GM23338 (cell line): Measurements from ENCODE around the gene CPNE4. TPM values are rescaled to one million over a fixed set of nuclear protein-coding genes. Genes with fewer than 3 reads are reported as not detected.

Source experiments
- ATAC-seq: fragments of 200-7000 bp; cut with Tn5 transposase; 3 replicates; pipeline ENCODE4 v1.9.1; 2020
- DNase-seq: peaks from one replicate; pipeline ENCODE4 v3.0.0-alpha.2; 2015; ENCODE audit warnings: low spot score
- H2AFZ ChIP-seq: fragments of 200-600 bp; sonication (generic); 2 replicates; pipeline ENCODE4 v1.8.0; 2016; ENCODE audit warnings: antibody characterized with exemption, mild to moderate bottlenecking, moderate library complexity
- H3F3A ChIP-seq: fragments of 200-600 bp; sonication (generic); replicated peaks from 2 replicates; pipeline ENCODE4 v1.8.0; 2017; ENCODE audit warnings: antibody characterized with exemption, mixed run types, low read depth
- H3K27ac ChIP-seq: fragments of 200-600 bp; sonication (generic); 2 replicates; pipeline ENCODE4 v1.6.1; 2016; ENCODE audit warnings: low read depth
- H3K27me3 ChIP-seq: fragments of 200-600 bp; sonication (generic); 2 replicates; pipeline ENCODE4 v1.8.0; 2016; ENCODE audit warnings: mild to moderate bottlenecking, mixed run types, moderate library complexity; ENCODE audit not compliant: insufficient read depth
- H3K36me3 ChIP-seq: fragments of 200-600 bp; sonication (generic); 2 replicates; pipeline ENCODE4 v1.8.0; 2016; ENCODE audit warnings: mild to moderate bottlenecking; ENCODE audit not compliant: insufficient read depth
- H3K4me1 ChIP-seq: fragments of 200-600 bp; sonication (generic); 2 replicates; pipeline ENCODE4 v1.8.0; 2016; ENCODE audit warnings: mild to moderate bottlenecking, moderate library complexity; ENCODE audit not compliant: insufficient read depth
- H3K4me2 ChIP-seq: fragments of 200-600 bp; sonication (generic); 2 replicates; pipeline ENCODE4 v1.7.1; 2017; ENCODE audit warnings: mixed run types
- H3K4me3 ChIP-seq: fragments of 200-600 bp; sonication (generic); 2 replicates; pipeline ENCODE4 v1.6.1; 2016; ENCODE audit warnings: mixed run types
- H3K79me2 ChIP-seq: fragments of 200-600 bp; sonication (generic); replicated peaks from 2 replicates; pipeline ENCODE4 v1.8.0; 2017; ENCODE audit warnings: mild to moderate bottlenecking; ENCODE audit not compliant: insufficient read depth
- H3K9me2 ChIP-seq: fragments of 200-600 bp; sonication (generic); 2 replicates; pipeline ENCODE4 v1.8.0; 2017; ENCODE audit not compliant: insufficient read depth
- H4K20me1 ChIP-seq: fragments of 200-600 bp; sonication (generic); replicated peaks from 2 replicates; pipeline ENCODE4 v1.8.0; 2017; ENCODE audit warnings: mild to moderate bottlenecking; ENCODE audit not compliant: insufficient read depth
- H3K27ac Mint-ChIP-seq: 2 replicates; pipeline ENCODE4 v1.8.0; 2020; ENCODE audit warnings: inconsistent platforms, mild to moderate bottlenecking, moderate library complexity, mixed read lengths
- H3K27me3 Mint-ChIP-seq: 3 replicates; pipeline ENCODE4 v1.8.0; 2022; ENCODE audit warnings: low read depth, mild to moderate bottlenecking, moderate library complexity, mixed read lengths, inconsistent platforms; ENCODE audit not compliant: insufficient read depth, poor library complexity
- H3K36me3 Mint-ChIP-seq: 3 replicates; pipeline ENCODE4 v1.8.0; 2021; ENCODE audit warnings: low read depth, mild to moderate bottlenecking, inconsistent platforms, moderate library complexity, mixed read lengths
- H3K4me1 Mint-ChIP-seq: 3 replicates; pipeline ENCODE4 v1.8.0; 2020; ENCODE audit warnings: mild to moderate bottlenecking, inconsistent platforms, mixed read lengths
- H3K4me3 Mint-ChIP-seq: 3 replicates; pipeline ENCODE4 v1.8.0; 2021; ENCODE audit warnings: moderate library complexity, mild to moderate bottlenecking, inconsistent platforms, mixed read lengths
- H3K9me3 Mint-ChIP-seq: 3 replicates; pipeline ENCODE4 v1.8.0; 2020; ENCODE audit warnings: moderate library complexity, mild to moderate bottlenecking, inconsistent platforms, mixed read lengths
- CREB1 ChIP-seq: fragments of 250-450 bp; sonication (Bioruptor Pico); IDR thresholded peaks from 2 replicates; pipeline ENCODE4 v1.5.0; 2020; ENCODE audit warnings: low read depth, mild to moderate bottlenecking, moderate library complexity
- CTCF ChIP-seq, 2 experiments: fragments of 200-600 bp in 1 of 2; sonication (generic) in 1 of 2; conservative IDR thresholded peaks; 2 replicates each; pipeline versions ENCODE4 v1.5.1 to v1.6.1; 2016 to 2017; ENCODE audit warnings: antibody characterized with exemption in 2 of 2, low read depth in 2 of 2, mild to moderate bottlenecking in 2 of 2, moderate library complexity in 1 of 2
- ETS1 ChIP-seq: IDR thresholded peaks from 2 replicates; pipeline ENCODE4 v1.6.1; 2016; ENCODE audit warnings: antibody characterized with exemption
- EZH2 ChIP-seq: fragments of 200-600 bp; sonication (generic); IDR thresholded peaks from one replicate; pipeline ENCODE4 v1.8.0; 2017; ENCODE audit warnings: antibody characterized with exemption, mild to moderate bottlenecking, low read depth; ENCODE audit not compliant: unreplicated experiment
- EZH2phosphoT487 ChIP-seq: fragments of 200-600 bp; sonication (generic); IDR thresholded peaks from one replicate; pipeline ENCODE4 v1.8.1; 2018; ENCODE audit warnings: antibody characterized with exemption; ENCODE audit not compliant: unreplicated experiment
- JUNB ChIP-seq: IDR thresholded peaks from one replicate; pipeline ENCODE4 v1.6.1; 2016; ENCODE audit warnings: antibody characterized with exemption; ENCODE audit not compliant: unreplicated experiment
- NANOG ChIP-seq: IDR thresholded peaks from 2 replicates; pipeline ENCODE4 v1.6.1; 2016; ENCODE audit warnings: antibody characterized with exemption, borderline replicate concordance
- POLR2AphosphoS5 ChIP-seq: IDR thresholded peaks from 2 replicates; pipeline ENCODE4 v1.6.1; 2016; ENCODE audit warnings: antibody characterized with exemption, low read depth
- STAT1 ChIP-seq: IDR thresholded peaks from one replicate; pipeline ENCODE4 v1.6.1; 2016; ENCODE audit warnings: antibody characterized with exemption; ENCODE audit not compliant: unreplicated experiment
- ZNF114 ChIP-seq: fragments of 250-450 bp; sonication (Bioruptor Pico); IDR thresholded peaks from 2 replicates; pipeline ENCODE4 v1.5.0; 2020; ENCODE audit warnings: mild to moderate bottlenecking, moderate library complexity
- ZNF331 ChIP-seq: fragments of 250-450 bp; sonication (Bioruptor Pico); IDR thresholded peaks from 2 replicates; pipeline ENCODE4 v1.5.0; 2020; ENCODE audit warnings: low read depth, mild to moderate bottlenecking, moderate library complexity
- ZNF462 ChIP-seq: fragments of 250-450 bp; sonication (Bioruptor Pico); IDR thresholded peaks from 2 replicates; pipeline ENCODE4 v1.5.0; 2020; ENCODE audit warnings: mild to moderate bottlenecking, moderate library complexity
- polyA plus RNA-seq: library from polyadenylated mRNA; unstranded; fragments of >200 nt; fragmentation: Nextera tagmentation; extraction: Ambion mirVana; gene quantifications from 2 replicates; pipeline ENCODE4 v1.2.1, GENCODE V29; 2016
- total RNA-seq: library from RNA; depleted of rRNA; stranded (reverse); fragments of >200 nt; shearing (Covaris generic); gene quantifications from 2 replicates; pipeline ENCODE4 v1.2.3, GENCODE V29; 2014
- TF ChIP-seq, protein P1 (sequence below): IDR thresholded peaks from one replicate; pipeline ENCODE4 v1.6.1; 2018; ENCODE audit warnings: antibody characterized with exemption; ENCODE audit not compliant: unreplicated experiment

Gene CPNE4
- total and polyA plus RNA-seq, 2 experiments from 2014 or later: 2.0 to 6.5 TPM

DNA sequence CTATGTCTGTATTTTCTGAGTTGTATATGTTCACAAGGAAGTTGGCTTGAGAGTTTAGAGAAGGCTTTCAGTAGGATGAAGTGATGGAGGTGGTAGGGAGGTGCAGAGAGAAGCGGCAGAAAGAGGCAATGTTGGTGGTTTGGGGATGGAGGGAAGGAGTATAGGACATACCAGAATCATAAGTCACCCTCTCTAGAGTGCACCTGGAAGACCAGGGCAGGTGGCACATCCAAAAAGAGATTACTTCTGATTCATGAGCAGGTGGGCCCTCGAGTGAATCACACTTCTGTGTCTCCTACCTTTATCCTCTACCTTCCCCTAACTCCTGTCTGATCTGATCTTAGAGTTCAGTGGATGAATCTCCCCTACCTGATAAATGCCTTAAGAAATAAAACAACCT is 490.3 kb downstream of the CPNE4 start:
- H3K27me3 Mint-ChIP-seq: no peaks in the 10 kb centered on the region

More for the DNA sequence above, 490.3 kb downstream of the CPNE4 start:
- no peak for ATAC-seq
- no peak overlapping the region for H2AFZ ChIP-seq
- H3K79me2 ChIP-seq: no peaks in the 10 kb centered on the region
- DNase-seq: no peak
- peaks cover 6% of the 10 kb centered on the region; the same call in 1 of the 2 replicates for H3K9me2 ChIP-seq
- Mint-ChIP-seq H3K36me3 (no peaks in the 10 kb centered on the region), H3K9me3 (no peaks in the 10 kb centered on the region), H3K4me1 (no peaks in the 10 kb centered on the region), H3K4me3 (no peak overlapping the region), H3K27ac (no peak overlapping the region)
- H3K27me3 ChIP-seq: no peaks in the 10 kb centered on the region
- H3F3A ChIP-seq: no peaks in the 10 kb centered on the region
- no peak overlapping the region for H3K4me2 ChIP-seq
- TF ChIP-seq CTCF (conservative IDR thresholded peaks at IDR 0.05; ENCODE audit: low read depth in 2 of 2) (no peak), STAT1 (no peak), ZNF114 (CRISPR knock-in tag) (no peak), CREB1 (CRISPR knock-in tag) (no peak), ETS1 (no peak), ZNF331 (CRISPR knock-in tag) (no peak), EZH2 (no peak), ZNF462 (no peak), NANOG (no peak), JUNB (no peak), EZH2phosphoT487 (no peak), POLR2AphosphoS5 (no peak)
- TF ChIP-seq, protein P1, sequence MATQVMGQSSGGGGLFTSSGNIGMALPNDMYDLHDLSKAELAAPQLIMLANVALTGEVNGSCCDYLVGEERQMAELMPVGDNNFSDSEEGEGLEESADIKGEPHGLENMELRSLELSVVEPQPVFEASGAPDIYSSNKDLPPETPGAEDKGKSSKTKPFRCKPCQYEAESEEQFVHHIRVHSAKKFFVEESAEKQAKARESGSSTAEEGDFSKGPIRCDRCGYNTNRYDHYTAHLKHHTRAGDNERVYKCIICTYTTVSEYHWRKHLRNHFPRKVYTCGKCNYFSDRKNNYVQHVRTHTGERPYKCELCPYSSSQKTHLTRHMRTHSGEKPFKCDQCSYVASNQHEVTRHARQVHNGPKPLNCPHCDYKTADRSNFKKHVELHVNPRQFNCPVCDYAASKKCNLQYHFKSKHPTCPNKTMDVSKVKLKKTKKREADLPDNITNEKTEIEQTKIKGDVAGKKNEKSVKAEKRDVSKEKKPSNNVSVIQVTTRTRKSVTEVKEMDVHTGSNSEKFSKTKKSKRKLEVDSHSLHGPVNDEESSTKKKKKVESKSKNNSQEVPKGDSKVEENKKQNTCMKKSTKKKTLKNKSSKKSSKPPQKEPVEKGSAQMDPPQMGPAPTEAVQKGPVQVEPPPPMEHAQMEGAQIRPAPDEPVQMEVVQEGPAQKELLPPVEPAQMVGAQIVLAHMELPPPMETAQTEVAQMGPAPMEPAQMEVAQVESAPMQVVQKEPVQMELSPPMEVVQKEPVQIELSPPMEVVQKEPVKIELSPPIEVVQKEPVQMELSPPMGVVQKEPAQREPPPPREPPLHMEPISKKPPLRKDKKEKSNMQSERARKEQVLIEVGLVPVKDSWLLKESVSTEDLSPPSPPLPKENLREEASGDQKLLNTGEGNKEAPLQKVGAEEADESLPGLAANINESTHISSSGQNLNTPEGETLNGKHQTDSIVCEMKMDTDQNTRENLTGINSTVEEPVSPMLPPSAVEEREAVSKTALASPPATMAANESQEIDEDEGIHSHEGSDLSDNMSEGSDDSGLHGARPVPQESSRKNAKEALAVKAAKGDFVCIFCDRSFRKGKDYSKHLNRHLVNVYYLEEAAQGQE: no peak
- H3K4me3 ChIP-seq: no peak overlapping the region
- no peak overlapping the region for H3K27ac ChIP-seq
- H3K4me1 ChIP-seq: no peaks in the 10 kb centered on the region
- H4K20me1 ChIP-seq: no peaks in the 10 kb centered on the region
- H3K36me3 ChIP-seq: no peaks in the 10 kb centered on the region; the same call in 1 of the 2 replicates
